ENCODE measurements around the gene LMNA.
"Not testable (repeated sequence)": the region's sequence is repeated elsewhere in the genome, so short reads cannot be mapped to it uniquely, and the experiment has no call there.

LMNA gene

DNA sequence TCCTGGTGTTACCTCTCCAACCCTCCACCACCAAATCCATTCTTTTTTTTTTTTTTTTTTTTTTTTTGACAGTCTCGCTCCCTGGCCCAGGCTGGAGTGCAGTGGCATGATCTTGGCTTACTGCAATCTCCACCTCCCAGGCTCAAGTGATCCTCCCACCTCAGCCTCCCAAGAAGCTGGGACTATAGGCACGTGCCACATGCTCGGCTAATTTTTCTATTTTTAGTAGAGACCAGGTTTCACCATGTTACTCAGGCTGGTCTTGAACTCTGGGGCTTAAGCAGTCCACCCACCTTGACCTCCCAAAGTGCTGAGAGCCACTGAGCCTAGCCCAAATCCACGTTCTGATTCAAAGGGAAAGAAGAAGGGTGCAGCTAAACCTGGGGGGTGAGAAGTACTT, 6.5 kb downstream of the LMNA start:
- not testable (repeated sequence) for DNase-seq (ENCODE audit: extremely low read depth in 1 of 2, low read depth in 1 of 2)

DNA sequence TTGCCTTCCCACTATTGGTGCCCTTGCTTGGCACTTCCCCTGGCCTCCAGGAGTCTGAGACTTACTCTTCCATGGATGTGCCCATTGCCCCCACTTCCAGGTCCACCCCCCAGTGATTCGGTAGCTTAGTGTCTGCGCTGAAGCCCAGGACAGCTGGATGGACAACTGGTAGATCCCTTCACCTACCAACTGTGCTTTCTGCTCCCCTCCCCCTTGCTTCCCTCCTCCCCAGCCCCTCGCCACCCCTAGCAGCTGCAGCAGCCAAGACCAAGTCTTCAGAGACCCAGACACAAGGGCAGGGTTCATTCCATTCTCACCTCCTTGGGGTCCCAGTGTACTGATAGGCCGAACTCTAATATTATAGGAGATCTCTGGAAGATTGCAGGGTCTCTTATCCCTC, 6.9 kb downstream of the LMNA start:
- DNase-seq (ENCODE audit: extremely low read depth in 1 of 2, low read depth in 1 of 2) = no peak

DNA sequence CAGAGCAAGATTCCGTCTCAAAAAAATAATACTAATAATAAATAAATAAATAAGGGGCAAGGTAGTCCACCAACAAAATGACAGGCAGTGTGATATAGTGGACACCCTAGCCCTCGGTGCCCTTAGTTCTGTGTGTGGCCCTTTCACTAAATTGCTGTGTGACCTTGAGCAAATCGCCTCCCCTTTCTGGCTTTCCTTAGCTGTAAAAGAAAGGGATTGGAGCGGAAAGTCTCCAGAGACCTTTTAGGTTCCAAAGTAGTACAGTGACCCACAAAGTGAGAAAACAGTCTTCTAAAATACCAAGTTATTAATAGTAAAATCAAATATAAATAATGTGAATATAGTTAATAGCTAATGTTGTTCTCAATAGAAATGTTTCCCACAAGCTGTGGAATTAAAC, 7.6 kb downstream of the LMNA start:
- no peak for DNase-seq (ENCODE audit: extremely low read depth in 1 of 2, low read depth in 1 of 2)

DNA sequence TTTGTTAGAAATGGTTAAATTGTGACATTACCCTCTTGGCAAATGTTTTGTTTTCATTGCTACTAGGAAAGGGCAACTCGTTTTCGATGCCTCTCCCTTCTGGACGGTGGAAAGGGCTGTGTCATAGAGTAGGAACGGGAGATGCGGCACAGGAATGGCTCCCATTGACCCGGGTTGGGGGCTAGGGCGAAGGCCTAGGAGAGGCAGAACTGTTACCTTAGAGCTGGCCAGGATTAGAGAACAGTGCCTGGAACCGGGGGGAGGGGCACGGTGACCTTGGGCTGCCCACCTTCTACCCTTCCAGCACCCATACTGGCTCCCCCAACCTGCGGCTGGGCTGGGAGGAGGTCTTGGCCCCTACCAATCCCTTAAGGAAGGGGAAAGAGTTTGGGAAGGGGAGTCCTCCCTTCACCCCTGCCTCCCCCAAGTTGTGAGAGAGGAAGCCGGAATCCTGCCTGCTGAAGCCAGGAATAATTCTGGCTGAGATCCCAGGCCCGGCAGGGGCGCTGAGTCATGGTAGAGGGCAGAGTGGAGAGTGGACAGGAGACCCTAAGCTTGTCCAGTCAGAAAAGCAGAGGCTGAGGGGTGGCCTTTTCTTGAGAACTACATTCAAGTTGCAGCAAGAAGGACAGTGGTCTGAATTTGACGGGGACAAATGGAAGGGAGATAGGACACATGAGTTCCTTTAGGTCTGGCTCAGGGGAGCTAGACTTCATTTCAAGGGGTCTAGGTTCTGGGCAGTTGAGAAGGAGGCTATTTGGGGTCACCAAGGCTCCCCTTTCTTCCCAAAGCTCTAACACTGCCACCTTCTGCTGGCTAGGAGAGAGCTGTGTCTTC, 8.2 kb downstream of the LMNA start:
- DNase-seq (ENCODE audit: extremely low read depth in 1 of 2, low read depth in 1 of 2) = no peak

DNA sequence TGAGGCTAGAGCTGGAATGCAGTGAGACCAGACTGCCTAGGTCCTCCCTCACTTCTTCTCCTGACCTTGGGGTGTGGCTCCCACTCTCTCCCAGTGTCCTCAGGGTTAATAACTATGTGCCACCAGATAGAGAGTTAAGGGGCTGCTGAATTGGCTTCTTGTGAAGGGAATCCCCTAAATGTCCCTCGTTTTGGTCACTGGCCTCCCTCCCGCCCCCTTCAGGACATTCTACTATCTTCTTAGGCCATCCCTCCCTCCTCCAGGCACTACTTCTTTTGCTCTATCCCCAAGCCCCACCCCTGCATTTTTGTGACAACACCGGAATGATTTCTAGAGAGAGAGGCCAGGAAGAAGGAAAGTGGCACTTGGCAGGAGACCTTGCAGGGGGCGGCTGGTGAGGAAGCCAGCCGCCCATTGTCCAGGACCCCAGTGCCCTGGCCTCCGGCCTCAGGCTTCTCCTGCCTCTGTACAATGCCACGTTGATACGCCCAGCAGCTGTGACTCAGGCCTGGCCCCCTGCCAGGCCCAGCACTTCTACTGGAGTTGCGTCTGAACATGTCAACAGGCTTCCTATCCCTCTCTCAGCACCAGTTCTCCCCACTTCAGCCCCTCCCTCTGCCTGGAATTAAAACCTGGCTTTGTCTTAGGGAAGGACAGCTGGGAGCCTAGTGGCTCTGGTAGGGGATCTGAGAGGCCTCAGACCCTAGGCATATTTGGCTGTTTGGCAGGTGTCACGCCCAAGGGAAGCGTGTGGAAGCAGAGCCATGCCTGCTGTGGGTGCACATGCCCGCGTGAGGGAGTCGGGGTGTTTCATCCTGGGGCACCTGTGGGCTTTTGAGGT, 9.1 kb downstream of the LMNA start:
- no peak for DNase-seq (ENCODE audit: extremely low read depth in 1 of 2, low read depth in 1 of 2)

DNA sequence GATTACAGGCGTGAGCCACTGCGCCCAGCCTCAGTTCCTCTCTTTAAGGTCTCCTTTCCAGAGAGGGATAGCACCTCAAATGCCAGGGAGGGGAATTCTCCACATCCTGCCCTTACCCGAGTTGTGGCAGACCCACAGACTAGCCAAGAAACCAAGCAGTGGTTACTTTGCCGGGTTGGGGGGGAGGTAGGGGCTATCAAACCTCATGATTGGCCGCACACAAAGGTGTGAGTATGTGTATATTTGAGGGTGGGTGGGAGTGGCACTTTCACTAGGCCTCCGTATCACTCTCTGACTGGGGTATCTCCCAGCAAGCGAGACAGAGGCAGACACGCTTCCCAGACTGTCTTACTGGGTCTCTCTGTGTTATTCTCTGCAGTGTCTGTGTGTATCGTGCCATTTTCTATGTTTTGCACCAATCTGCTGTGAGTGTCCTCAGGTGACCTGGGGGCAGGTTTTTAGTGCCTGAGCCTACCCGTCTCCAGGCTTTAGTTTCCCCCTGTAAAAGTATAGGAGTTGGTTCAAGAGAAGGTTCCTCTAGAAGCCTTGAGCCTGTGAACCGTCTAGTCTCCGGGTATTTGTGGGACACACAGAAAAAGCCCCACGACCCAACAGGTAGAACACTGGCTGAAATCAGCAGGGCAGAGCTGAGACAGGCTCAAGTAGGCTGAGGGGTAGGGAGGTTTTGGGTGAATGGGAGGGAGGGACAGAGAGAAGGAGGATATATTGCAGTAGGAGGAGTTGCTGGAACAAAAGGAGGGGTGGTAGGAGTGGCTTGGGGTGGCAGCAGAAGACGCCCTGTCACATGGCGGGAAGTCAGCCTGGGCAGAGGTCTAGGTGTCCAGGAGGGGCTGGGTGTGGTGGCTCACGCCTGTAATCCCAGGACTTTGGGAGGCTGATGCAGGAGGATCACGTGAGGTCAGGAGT, 10.3 kb downstream of the LMNA start:
- no peak for DNase-seq (ENCODE audit: extremely low read depth in 1 of 2, low read depth in 1 of 2)

DNA sequence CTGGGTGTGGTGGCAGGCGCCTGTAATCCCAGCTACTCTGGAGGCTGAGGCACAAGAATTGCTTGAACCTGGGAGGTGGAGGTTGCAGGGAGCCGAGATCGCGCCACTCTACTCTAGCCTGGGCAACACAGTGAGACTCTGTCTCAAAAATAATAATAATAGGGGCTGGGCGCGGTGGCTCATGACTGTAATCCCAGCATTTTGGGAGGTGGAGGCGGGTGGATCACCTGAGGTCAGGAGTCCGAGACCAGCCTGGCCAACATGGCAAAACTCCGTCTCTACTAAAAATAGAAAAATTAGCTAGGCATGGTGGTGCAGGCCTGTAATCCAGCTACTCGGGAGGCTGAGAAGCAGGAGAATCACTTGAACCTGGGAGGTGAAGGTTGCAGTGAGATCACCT, 11.0 kb downstream of the LMNA start:
- not testable (repeated sequence) for DNase-seq (ENCODE audit: extremely low read depth in 1 of 2, low read depth in 1 of 2)

DNA sequence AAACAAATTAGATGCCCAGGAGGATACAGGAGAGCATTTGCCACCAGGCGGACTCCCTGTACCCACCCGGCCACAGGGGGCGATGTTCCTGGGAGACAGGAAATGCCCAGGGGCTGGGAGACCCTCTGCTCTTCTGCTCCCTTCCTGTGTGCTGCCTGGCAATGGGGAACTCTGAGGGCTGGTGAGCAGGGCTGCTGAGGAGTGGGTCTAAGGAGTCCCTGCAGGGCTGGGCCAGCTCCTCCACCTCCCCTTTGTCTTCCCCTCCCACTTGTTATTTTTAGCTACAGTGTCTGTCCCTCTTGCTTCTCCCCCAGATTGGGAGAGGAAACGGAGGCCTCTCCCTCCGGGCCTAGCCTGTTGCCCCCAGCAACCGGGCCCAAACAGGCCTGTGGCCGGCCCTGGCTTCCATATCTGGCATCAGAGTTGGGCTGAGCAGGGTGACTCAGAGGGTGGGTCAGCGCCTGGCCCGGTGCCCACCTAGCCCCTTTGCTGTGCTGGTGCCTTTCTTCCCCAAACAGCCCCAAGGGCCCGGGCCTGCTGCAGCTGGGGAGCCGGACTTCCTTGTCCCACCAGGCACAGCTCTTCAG, 11.6 kb downstream of the LMNA start:
- DNase-seq (ENCODE audit: extremely low read depth in 1 of 2, low read depth in 1 of 2) = peak in 1 of 2 donors; percentile 66

DNA sequence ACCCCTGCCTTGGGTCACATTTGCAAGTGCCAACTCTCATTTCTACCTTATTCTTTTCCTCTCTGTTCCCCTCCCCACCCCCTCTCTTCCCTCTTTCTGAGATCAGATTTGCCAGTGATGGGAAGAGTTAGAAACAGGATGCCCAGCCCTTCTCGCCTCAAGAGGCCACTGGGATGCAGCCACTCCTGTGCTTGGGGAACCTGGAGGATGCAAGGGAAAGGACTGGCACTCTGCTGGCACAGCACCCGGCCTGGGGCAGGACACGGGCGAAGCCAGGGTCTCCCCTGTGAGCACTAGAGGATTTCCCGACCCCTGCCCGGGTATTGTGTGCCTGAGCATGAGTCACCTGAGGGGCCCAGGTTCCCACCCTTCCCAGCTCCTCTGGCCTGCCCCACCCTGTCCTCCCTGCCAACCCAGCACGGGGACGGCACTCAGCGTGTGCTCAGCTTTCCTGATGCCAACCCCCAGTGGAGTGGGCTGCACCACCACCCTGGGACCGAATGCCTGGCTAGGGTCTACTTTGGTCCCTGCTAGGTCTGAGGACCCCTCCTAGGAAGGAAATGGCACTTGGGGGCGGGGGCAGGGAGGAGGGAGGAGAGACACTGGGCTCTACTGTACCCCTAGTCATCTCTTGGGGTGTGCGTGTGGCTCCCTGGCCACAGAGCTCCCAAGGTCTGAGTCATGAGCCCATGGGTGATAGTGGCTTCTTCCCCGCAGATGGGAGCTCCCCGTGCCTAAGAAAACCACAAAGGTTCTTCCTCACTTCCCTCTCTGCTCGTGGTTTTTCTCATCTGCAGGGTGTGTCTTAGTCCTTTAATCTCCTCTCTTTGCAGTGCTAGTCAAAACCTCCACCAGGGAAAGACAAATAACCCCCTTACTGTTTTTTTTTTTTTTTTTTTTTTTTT, 12.4 kb downstream of the LMNA start:
- peak; percentile 80 to 91 for DNase-seq (ENCODE audit: extremely low read depth in 1 of 2, low read depth in 1 of 2)

DNA sequence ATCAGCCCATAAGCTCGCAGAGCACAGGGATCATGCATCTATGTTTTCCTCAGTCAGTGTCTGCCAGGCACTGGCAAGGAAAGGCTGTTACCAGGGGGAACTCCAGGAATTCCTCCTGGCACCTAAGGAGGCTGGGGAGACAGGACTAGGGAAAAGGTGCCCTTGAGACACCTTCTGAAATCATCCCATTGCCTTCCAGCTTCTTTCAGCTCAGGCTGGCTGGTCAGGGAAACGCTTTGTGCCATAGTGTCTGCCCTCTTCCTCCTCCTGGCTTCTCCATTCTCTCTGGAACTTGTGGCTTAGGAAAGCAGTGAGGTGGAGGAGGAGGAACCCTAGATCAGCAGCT, 13.8 kb downstream of the LMNA start:
- DNase-seq (ENCODE audit: extremely low read depth in 1 of 2, low read depth in 1 of 2) = no peak

DNA sequence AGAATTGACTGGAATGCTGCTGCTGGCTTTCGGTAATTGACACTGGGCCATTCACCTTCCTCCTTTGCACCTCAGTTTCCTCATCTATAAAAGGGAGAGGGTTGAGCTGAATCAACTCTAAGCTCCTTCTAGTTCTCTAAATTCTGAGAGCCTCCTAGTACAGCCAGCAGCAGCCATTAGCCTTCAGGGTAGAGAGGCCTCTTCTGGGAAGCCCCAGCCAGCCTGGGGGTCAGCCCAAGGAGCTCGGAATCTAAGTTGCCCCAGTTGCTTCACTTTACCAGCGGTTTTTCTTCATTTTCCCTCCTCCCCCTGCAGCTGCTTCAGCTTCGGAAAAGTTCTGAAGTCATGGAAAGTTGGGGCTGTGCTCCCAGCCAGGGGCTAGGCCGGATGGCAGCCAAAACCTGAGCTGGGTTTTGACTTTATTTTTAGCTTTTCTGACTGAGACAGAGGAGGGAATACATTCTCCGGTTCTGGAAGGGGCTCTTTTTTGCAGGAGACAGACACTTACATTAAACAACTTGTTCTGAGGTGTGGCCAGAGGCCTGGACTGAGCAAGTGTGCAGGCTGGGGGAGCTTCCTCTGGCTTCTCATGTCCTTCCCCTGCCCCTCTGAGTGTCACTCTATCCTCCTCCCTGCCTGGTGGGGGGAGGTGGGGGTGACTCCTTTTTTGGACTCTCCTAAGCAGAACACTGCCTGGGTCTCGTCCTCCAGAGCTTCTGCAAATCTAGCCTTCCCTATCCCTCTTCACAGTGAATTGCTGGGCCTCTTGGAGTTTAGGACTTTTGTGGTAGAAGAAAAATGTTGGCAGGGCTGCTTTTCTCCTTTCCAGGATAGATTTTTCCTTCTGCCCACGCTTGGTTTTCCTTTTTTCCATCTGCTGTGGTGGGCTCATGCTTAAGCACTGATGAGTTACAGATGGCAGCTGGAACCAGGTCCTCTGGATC, 14.4 kb downstream of the LMNA start:
- DNase-seq (ENCODE audit: extremely low read depth in 1 of 2, low read depth in 1 of 2) = no peak

DNA sequence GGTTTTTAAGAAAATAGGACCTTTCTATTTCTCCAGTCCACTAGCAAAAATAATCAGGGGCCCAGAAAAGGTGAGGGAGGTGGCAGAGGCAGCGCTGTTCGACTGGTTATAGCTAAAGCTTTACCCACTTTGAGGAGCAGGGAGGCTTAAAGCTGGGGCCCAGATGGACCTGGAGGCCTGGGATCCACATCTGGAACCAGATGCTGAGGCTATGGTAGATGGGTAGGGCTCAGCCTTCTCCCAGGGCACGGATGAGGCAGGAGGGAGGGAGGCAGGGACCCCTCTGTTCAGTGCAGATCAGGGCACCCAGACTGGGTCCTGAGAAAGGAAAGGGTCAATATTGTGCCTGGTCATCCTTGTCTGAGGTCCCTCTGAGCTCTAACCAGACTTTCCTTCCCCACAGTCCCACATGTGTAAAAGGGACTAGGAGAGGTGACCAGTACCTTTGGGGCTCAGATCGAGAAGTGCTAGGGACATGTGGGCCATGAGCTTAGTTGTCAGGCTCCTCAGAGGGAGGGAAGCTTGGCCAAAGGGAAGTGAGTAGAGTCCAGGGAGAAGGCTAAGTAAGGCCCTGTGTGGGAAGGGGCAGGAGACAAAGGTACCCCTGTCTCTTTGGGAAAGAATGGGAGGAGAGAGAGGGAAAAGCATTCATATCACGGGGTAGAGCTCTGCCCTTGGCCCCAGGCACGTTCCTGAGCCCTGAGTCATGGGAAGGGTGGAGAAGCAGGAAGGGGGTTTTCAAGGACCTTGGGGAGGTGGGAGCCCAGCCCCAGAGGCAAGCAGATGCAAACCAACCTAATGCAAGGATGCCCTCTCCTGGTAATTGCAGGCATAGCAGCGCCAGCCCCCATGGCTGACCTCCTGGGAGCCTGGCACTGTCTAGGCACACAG, 15.4 kb downstream of the LMNA start:
- DNase-seq (ENCODE audit: extremely low read depth in 1 of 2, low read depth in 1 of 2) = no peak

DNA sequence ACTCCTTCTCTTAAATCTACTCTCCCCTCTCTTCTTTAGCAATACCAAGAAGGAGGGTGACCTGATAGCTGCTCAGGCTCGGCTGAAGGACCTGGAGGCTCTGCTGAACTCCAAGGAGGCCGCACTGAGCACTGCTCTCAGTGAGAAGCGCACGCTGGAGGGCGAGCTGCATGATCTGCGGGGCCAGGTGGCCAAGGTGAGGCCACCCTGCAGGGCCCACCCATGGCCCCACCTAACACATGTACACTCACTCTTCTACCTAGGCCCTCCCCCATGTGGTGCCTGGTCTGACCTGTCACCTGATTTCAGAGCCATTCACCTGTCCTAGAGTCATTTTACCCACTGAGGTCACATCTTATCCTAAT, 16.0 kb downstream of the LMNA start:
- DNase-seq (ENCODE audit: extremely low read depth in 1 of 2, low read depth in 1 of 2) = no peak

DNA sequence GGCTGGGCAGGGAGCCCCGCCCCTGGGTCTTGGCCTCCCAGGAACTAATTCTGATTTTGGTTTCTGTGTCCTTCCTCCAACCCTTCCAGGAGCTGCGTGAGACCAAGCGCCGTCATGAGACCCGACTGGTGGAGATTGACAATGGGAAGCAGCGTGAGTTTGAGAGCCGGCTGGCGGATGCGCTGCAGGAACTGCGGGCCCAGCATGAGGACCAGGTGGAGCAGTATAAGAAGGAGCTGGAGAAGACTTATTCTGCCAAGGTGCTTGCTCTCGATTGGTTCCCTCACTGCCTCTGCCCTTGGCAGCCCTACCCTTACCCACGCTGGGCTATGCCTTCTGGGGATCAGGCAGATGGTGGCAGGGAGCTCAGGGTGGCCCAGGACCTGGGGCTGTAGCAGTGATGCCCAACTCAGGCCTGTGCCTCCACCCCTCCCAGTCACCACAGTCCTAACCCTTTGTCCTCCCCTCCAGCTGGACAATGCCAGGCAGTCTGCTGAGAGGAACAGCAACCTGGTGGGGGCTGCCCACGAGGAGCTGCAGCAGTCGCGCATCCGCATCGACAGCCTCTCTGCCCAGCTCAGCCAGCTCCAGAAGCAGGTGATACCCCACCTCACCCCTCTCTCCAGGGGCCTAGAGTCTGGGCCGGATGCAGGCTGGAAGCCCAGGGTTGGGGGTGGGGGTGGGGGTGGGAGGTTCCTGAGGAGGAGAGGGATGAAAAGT, 20.4 kb downstream of the LMNA start:
- DNase-seq (ENCODE audit: extremely low read depth in 1 of 2, low read depth in 1 of 2) = no peak

DNA sequence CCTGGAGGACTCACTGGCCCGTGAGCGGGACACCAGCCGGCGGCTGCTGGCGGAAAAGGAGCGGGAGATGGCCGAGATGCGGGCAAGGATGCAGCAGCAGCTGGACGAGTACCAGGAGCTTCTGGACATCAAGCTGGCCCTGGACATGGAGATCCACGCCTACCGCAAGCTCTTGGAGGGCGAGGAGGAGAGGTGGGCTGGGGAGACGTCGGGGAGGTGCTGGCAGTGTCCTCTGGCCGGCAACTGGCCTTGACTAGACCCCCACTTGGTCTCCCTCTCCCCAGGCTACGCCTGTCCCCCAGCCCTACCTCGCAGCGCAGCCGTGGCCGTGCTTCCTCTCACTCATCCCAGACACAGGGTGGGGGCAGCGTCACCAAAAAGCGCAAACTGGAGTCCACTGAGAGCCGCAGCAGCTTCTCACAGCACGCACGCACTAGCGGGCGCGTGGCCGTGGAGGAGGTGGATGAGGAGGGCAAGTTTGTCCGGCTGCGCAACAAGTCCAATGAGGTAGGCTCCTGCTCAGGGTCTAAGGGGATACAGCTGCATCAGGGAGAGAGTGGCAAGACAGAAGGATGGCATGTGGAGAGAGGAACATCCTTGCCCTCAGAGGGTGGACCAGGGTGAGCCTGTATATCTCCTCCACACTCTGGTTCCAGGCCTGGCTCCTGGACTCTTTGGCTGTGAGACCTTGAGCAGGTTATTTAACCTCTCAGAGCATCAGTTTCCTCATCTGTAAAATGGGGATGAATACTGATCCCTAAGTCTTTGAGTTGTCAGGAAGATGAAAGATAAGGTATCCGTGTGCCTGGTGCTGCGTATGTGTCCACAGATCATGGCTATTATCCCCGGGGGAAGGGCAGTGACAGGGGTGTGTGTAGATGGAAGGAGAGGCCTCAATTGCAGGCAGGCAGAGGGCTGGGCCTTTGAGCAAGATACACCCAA, 21.7 kb downstream of the LMNA start:
- DNase-seq (ENCODE audit: extremely low read depth in 1 of 2, low read depth in 1 of 2) = no peak

DNA sequence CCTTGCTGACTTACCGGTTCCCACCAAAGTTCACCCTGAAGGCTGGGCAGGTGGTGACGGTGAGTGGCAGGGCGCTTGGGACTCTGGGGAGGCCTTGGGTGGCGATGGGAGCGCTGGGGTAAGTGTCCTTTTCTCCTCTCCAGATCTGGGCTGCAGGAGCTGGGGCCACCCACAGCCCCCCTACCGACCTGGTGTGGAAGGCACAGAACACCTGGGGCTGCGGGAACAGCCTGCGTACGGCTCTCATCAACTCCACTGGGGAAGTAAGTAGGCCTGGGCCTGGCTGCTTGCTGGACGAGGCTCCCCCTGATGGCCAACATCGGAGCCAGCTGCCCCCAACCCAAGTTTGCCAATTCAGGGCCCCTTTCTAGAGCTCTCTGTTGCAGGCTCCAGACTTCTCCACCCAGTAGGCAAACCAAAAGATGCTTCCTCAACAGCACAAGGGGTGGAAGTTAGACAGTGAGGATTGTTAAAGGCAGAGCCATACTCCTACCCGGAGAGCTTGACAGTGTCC, 22.5 kb downstream of the LMNA start:
- no peak for DNase-seq (ENCODE audit: extremely low read depth in 1 of 2, low read depth in 1 of 2)
